SK-N-SH treated with all-trans-retinoic acid at 6 μM for 48 hours (cell line): Measurements from ENCODE around the gene PRUNE2.

Source experiments
- ATAC-seq: fragments of 200-7000 bp; cut with Tn5 transposase; 3 replicates; pipeline ENCODE4 v1.9.1; 2020; ENCODE audit warnings: mild to moderate bottlenecking, moderate library complexity
- ARNTL ChIP-seq: fragments of 450-650 bp; formaldehyde crosslinking; IDR thresholded peaks from 2 replicates; pipeline ENCODE4 v1.5.0; 2020; ENCODE audit warnings: low read depth, mild to moderate bottlenecking, moderate library complexity, borderline replicate concordance
- BACH2 ChIP-seq: fragments of 250-450 bp; sonication (Bioruptor Pico); IDR thresholded peaks from 2 replicates; pipeline ENCODE4 v1.9.0; 2021; ENCODE audit warnings: mild to moderate bottlenecking, borderline replicate concordance
- CSDC2 ChIP-seq: fragments of 250-450 bp; sonication (Bioruptor Pico); IDR thresholded peaks from 2 replicates; pipeline ENCODE4 v1.5.0; 2020; ENCODE audit warnings: mild to moderate bottlenecking, moderate library complexity
- ESRRG ChIP-seq: fragments of 250-450 bp; sonication (Bioruptor Pico); IDR thresholded peaks from 2 replicates; pipeline ENCODE4 v1.6.1; 2021; ENCODE audit warnings: mild to moderate bottlenecking
- GLIS3 ChIP-seq: fragments of 250-450 bp; sonication (Bioruptor Pico); IDR thresholded peaks from 2 replicates; pipeline ENCODE4 v1.5.0; 2020; ENCODE audit warnings: mild to moderate bottlenecking, moderate library complexity
- ISL1 ChIP-seq: fragments of 250-450 bp; sonication (Bioruptor Pico); IDR thresholded peaks from 2 replicates; pipeline ENCODE4 v2.1.2; 2022; ENCODE audit warnings: mild to moderate bottlenecking, moderate library complexity
- OSR1 ChIP-seq: fragments of 250-450 bp; sonication (Bioruptor Pico); IDR thresholded peaks from 2 replicates; pipeline ENCODE4 v1.8.0; 2022; ENCODE audit warnings: moderate library complexity, mild to moderate bottlenecking, inconsistent platforms
- PPARA ChIP-seq: fragments of 250-450 bp; sonication (Bioruptor Pico); IDR thresholded peaks from 2 replicates; pipeline ENCODE4 v1.5.0; 2020; ENCODE audit warnings: mild to moderate bottlenecking, borderline replicate concordance
- RARB ChIP-seq: fragments of 250-450 bp; sonication (Bioruptor Pico); IDR thresholded peaks from 2 replicates; pipeline ENCODE4 v1.8.0; 2021; ENCODE audit warnings: mild to moderate bottlenecking, moderate library complexity
- SNAI2 ChIP-seq: fragments of 250-450 bp; sonication (Bioruptor Pico); IDR thresholded peaks from 2 replicates; pipeline ENCODE4 v1.5.0; 2020; ENCODE audit warnings: mild to moderate bottlenecking, moderate library complexity
- TCF4 ChIP-seq: fragments of 250-450 bp; sonication (Bioruptor Pico); IDR thresholded peaks from 2 replicates; pipeline ENCODE4 v1.8.0; 2021; ENCODE audit warnings: mild to moderate bottlenecking, moderate library complexity, borderline replicate concordance
- TOX ChIP-seq: fragments of 250-450 bp; sonication (Bioruptor Pico); IDR thresholded peaks from 2 replicates; pipeline ENCODE4 v1.8.0; 2021; ENCODE audit warnings: mild to moderate bottlenecking, moderate library complexity, borderline replicate concordance
- ZC3H10 ChIP-seq: fragments of 250-450 bp; sonication (Bioruptor Pico); IDR thresholded peaks from 2 replicates; pipeline ENCODE4 v1.5.1; 2021; ENCODE audit warnings: mild to moderate bottlenecking, moderate library complexity
- ZFP3 ChIP-seq: fragments of 250-450 bp; sonication (Bioruptor Pico); IDR thresholded peaks from 2 replicates; pipeline ENCODE4 v1.5.0; 2020; ENCODE audit warnings: mild to moderate bottlenecking, moderate library complexity
- ZFP30 ChIP-seq: fragments of 450-650 bp; formaldehyde crosslinking; IDR thresholded peaks from 2 replicates; pipeline ENCODE4 v1.5.0; 2022; ENCODE audit warnings: mild to moderate bottlenecking, moderate library complexity
- ZNF565 ChIP-seq: fragments of 450-650 bp; formaldehyde crosslinking; conservative IDR thresholded peaks from 2 replicates; pipeline ENCODE4 v1.5.0; 2020; ENCODE audit warnings: low read depth, mild to moderate bottlenecking, moderate library complexity
- ZNF70 ChIP-seq: fragments of 450-650 bp; formaldehyde crosslinking; IDR thresholded peaks from 2 replicates; pipeline ENCODE4 v1.5.0; 2020; ENCODE audit warnings: mild to moderate bottlenecking, moderate library complexity
- ZNF8 ChIP-seq: fragments of 450-650 bp; formaldehyde crosslinking; IDR thresholded peaks from 2 replicates; pipeline ENCODE4 v1.5.0; 2020; ENCODE audit warnings: mild to moderate bottlenecking, moderate library complexity
- TF ChIP-seq, protein P1 (sequence below): fragments of 250-450 bp; sonication (Bioruptor Pico); IDR thresholded peaks from 2 replicates; pipeline ENCODE4 v1.5.1; 2020; ENCODE audit warnings: low read depth, mild to moderate bottlenecking, moderate library complexity
- TF ChIP-seq, protein P2 (sequence below): fragments of 250-450 bp; sonication (Bioruptor Pico); IDR thresholded peaks from 2 replicates; pipeline ENCODE4 v1.8.0; 2021; ENCODE audit warnings: low read depth, mild to moderate bottlenecking, moderate library complexity, borderline replicate concordance
- TF ChIP-seq, protein P3 (sequence below): fragments of 250-450 bp; sonication (Bioruptor Pico); IDR thresholded peaks from 2 replicates; pipeline ENCODE4 v1.5.1; 2021; ENCODE audit warnings: mild to moderate bottlenecking, moderate library complexity
- TF ChIP-seq, protein P4 (sequence below): fragments of 250-450 bp; sonication (Bioruptor Pico); IDR thresholded peaks from 2 replicates; pipeline ENCODE4 v1.5.0; 2020; ENCODE audit warnings: mild to moderate bottlenecking, moderate library complexity

PRUNE2 gene

DNA sequence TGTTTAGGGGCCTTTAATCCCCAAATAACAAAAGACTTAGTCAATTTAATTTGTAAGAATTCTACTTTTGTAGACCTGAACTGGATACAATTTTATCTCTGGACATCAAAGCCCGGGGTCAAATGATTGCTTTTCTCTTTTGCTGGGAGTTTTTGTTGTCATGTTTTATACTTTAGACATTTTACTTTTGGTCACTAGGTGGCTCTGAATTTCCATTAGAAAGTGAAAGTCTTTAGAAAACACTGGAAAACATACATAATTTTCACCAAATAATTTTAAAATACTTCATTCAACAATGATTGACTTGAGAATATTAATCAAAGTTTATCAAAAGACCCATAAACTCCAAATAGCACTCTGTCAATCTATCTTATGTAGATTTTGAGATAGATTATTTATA is 144.5 kb downstream of the PRUNE2 start:
- ATAC-seq, result 0 out of 3 replicates have a peak, but pooled peaks have one; percentile 35
- no peak for TF ChIP-seq PPARA (CRISPR knock-in tag)
- TF ChIP-seq TOX (CRISPR knock-in tag), result no peak
- no peak for TF ChIP-seq RARB (CRISPR knock-in tag)
- TF ChIP-seq ZFP30, result no peak
- TF ChIP-seq ZNF565, result no peak
- no peak for TF ChIP-seq ZC3H10 (CRISPR knock-in tag)
- TF ChIP-seq, protein P1, sequence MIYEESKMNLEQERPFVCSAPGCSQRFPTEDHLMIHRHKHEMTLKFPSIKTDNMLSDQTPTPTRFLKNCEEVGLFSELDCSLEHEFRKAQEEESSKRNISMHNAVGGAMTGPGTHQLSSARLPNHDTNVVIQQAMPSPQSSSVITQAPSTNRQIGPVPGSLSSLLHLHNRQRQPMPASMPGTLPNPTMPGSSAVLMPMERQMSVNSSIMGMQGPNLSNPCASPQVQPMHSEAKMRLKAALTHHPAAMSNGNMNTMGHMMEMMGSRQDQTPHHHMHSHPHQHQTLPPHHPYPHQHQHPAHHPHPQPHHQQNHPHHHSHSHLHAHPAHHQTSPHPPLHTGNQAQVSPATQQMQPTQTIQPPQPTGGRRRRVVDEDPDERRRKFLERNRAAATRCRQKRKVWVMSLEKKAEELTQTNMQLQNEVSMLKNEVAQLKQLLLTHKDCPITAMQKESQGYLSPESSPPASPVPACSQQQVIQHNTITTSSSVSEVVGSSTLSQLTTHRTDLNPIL, result no peak
- no peak for TF ChIP-seq ESRRG
- TF ChIP-seq, protein P2, sequence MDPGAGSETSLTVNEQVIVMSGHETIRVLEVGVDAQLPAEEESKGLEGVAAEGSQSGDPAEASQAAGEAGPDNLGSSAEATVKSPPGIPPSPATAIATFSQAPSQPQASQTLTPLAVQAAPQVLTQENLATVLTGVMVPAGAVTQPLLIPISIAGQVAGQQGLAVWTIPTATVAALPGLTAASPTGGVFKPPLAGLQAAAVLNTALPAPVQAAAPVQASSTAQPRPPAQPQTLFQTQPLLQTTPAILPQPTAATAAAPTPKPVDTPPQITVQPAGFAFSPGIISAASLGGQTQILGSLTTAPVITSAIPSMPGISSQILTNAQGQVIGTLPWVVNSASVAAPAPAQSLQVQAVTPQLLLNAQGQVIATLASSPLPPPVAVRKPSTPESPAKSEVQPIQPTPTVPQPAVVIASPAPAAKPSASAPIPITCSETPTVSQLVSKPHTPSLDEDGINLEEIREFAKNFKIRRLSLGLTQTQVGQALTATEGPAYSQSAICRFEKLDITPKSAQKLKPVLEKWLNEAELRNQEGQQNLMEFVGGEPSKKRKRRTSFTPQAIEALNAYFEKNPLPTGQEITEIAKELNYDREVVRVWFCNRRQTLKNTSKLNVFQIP (CRISPR knock-in tag), result no peak
- no peak for TF ChIP-seq ZNF8 (CRISPR knock-in tag)
- TF ChIP-seq BACH2, result no peak
- TF ChIP-seq ARNTL, result no peak
- no peak for TF ChIP-seq GLIS3 (CRISPR knock-in tag)
- no peak for TF ChIP-seq SNAI2 (CRISPR knock-in tag)
- TF ChIP-seq ISL1 (CRISPR knock-in tag), result no peak
- TF ChIP-seq CSDC2 (CRISPR knock-in tag), result no peak
- no peak for TF ChIP-seq TCF4 (CRISPR knock-in tag)
- no peak for TF ChIP-seq ZNF70
- no peak for TF ChIP-seq ZFP3 (CRISPR knock-in tag)
- TF ChIP-seq, protein P3, sequence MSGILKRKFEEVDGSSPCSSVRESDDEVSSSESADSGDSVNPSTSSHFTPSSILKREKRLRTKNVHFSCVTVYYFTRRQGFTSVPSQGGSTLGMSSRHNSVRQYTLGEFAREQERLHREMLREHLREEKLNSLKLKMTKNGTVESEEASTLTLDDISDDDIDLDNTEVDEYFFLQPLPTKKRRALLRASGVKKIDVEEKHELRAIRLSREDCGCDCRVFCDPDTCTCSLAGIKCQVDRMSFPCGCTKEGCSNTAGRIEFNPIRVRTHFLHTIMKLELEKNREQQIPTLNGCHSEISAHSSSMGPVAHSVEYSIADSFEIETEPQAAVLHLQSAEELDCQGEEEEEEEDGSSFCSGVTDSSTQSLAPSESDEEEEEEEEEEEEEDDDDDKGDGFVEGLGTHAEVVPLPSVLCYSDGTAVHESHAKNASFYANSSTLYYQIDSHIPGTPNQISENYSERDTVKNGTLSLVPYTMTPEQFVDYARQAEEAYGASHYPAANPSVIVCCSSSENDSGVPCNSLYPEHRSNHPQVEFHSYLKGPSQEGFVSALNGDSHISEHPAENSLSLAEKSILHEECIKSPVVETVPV (CRISPR knock-in tag), result no peak

DNA sequence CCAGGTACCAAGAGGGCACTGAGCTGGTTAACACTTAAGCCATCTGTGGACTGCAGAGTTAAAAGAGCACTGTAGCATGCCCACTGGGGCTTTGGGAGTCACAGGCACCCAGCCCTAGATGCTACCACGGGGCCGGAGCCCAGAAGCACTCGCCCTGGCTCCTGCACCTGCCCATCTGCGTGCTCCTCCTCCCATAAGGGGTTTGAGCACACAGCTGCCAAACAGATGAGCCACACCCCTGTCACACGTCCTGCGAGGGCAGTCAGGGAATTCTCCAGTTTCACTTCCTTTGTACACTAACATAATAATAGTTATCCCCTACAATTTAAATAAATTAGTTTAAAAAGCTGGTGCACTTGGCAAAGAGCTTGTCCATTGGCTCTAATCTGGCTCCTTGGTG is 146.2 kb downstream of the PRUNE2 start:
- ATAC-seq, result no peak
- TF ChIP-seq GLIS3 (CRISPR knock-in tag) (no peak), SNAI2 (CRISPR knock-in tag) (no peak), ARNTL (no peak), ZNF565 (no peak), CSDC2 (CRISPR knock-in tag) (no peak), ISL1 (CRISPR knock-in tag) (no peak), TCF4 (CRISPR knock-in tag) (no peak), PPARA (CRISPR knock-in tag) (no peak), BACH2 (no peak), ZNF8 (CRISPR knock-in tag) (no peak), ZFP3 (CRISPR knock-in tag) (no peak), ESRRG (no peak), RARB (CRISPR knock-in tag) (no peak), OSR1 (CRISPR knock-in tag) (no peak), ZNF70 (no peak), TOX (CRISPR knock-in tag) (no peak), ZFP30 (no peak)
- TF ChIP-seq, protein P2 (CRISPR knock-in tag), result no peak
- TF ChIP-seq, protein P4, sequence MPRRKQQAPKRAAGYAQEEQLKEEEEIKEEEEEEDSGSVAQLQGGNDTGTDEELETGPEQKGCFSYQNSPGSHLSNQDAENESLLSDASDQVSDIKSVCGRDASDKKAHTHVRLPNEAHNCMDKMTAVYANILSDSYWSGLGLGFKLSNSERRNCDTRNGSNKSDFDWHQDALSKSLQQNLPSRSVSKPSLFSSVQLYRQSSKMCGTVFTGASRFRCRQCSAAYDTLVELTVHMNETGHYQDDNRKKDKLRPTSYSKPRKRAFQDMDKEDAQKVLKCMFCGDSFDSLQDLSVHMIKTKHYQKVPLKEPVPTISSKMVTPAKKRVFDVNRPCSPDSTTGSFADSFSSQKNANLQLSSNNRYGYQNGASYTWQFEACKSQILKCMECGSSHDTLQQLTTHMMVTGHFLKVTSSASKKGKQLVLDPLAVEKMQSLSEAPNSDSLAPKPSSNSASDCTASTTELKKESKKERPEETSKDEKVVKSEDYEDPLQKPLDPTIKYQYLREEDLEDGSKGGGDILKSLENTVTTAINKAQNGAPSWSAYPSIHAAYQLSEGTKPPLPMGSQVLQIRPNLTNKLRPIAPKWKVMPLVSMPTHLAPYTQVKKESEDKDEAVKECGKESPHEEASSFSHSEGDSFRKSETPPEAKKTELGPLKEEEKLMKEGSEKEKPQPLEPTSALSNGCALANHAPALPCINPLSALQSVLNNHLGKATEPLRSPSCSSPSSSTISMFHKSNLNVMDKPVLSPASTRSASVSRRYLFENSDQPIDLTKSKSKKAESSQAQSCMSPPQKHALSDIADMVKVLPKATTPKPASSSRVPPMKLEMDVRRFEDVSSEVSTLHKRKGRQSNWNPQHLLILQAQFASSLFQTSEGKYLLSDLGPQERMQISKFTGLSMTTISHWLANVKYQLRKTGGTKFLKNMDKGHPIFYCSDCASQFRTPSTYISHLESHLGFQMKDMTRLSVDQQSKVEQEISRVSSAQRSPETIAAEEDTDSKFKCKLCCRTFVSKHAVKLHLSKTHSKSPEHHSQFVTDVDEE (CRISPR knock-in tag), result no peak
- TF ChIP-seq, protein P3 (CRISPR knock-in tag), result no peak
